GM21717 (cell line): ENCODE results near the gene PHTF2.
"Not testable (repeated sequence)": the region's sequence is repeated elsewhere in the genome, so short reads cannot be mapped to it uniquely, and the experiment has no call there.

Source experiments
- ATAC-seq: cut with Tn5 transposase; IDR thresholded peaks from one replicate; pipeline ENCODE4 v1.9.1; 2021; ENCODE audit warnings: mild to moderate bottlenecking, moderate library complexity; ENCODE audit not compliant: unreplicated experiment

PHTF2 gene

DNA sequence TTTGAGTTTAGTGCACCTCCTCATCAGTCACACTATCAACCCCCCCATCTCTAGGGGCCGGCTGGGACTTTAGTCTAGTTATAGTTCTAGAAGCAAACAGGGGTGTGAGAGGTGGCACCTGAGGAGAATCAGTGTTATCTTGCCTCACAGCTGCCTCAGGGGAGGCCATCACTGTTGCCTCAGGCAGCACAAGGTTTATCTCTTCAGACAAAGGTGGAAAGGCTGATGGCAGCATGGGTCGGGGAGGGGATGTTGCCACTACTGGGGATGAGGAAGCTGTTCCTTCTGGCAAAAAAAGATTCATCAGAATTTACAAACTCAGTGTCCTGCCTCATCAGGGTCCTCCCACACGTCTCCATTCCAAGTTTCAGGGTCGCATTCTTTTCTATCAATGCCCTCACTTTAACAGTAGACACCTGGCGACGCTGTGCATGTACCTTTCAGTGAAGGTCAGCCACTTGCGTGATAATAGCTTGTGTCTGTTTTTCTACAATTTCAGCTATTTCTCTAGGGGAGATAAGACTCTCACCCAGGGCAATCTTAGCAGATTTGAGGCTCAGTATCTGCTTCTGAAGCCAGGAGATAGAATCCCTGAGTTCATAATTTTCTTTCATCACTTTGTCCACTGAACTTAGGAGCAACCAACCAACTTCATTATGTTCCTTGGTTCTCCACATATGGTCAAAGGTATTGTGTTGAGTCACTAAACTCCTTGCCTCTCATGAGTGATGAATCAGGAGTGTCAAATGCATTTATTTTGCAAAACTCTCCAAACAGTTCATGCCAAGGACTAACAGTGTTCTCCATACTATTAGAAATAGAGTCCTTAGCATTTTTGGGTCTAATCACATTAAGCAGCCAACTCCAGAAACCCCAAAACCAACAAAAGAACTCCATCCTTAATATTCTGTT is 75.1 kb downstream of the PHTF2 start:
- ATAC-seq: not testable (repeated sequence)

DNA sequence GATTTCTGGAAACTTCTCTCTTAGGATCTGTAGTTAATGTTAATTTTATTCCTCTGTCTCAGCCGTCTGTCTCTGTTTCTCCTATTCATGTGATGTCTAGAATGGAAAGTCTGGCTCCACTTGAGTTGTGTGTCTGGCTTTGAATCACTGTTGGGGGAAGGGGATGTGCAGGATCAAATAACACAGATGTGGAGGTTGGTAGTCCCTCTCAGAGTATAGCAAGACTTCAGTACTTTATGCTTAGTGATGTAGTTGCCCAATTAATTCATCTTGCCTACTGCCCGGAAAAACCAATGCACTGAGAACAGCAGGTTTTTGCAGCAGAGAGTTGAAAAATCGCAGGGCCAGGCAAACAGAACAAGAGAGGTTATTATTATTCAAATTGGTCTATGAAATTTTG is 79.2 kb downstream of the PHTF2 start:
- ATAC-seq: no peak

DNA sequence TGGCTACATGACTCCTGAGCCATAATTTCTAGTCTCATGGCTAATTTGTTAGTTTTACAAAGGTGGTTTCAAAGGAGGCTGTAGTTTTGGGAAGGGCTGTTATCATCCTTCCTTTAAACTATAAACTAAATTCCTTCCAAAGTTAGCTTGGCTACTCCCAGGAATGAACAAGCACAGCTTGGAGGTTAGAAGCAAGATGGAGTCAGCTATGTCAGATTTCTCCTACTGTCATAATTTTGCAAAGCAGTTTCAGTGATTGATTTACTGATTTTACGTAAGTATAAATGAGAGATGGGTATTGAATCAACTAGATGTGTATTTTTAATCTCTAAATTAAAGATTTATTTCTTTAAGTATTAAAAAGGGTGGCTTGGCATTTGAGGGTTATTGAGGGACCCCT is 79.9 kb downstream of the PHTF2 start:
- no peak for ATAC-seq

DNA sequence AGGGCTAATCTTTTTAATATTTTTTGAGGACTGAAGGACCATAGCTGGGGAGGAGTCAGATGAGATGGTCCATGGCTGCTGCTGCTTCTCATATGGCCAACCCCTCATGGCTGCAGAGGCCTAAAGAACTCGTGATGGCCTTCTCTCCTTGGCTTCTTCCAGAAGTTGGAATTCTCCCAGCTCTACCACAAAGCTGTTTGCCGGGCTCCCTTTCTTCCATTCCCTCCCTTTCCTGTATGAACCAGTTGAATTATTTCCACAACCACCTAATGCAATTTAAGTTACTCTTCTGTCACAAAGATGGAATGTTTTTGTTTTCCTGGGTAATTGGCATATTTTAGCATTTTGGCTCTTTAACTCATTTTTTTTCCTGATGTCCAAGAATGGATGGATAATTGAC is 80.7 kb downstream of the PHTF2 start:
- no peak for ATAC-seq

DNA sequence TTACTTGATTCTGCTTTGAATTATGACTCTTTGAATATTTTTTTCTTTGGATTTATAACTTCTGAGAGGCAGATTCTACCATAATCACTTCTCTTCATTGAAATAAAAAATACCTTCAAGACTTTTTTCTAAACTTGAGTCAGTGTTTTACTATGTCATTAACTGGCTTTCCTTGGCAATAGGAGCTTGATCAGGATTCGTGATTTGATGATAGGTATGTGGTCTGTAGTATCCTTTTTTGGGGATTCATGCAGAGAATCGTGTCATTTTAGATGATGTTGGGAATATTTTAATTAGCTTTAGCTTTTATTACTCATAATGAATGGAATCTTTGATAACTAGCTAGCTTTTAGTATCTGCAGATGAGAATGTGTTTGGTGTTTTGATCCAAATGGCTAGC is 83.3 kb downstream of the PHTF2 start:
- no peak for ATAC-seq

DNA sequence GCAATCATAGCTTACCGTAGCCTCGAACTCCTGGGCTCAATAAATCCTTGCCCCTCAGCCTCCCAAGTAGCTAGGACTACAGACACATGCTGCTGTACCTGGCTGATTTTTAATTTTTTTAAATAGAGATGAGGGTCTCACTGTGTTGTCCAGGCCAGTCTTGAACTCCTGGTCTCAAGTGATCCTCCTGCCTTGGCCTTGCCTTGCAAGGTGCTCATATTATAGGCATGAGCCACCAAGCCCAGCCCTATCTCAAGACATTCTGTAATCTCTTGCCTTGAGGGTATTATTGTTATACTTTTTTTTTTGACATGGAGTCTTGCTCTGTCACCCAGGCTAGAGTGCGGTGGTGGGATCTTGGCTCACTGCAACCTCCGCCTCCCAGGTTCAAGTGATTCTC is 86.6 kb downstream of the PHTF2 start:
- no peak for ATAC-seq

DNA sequence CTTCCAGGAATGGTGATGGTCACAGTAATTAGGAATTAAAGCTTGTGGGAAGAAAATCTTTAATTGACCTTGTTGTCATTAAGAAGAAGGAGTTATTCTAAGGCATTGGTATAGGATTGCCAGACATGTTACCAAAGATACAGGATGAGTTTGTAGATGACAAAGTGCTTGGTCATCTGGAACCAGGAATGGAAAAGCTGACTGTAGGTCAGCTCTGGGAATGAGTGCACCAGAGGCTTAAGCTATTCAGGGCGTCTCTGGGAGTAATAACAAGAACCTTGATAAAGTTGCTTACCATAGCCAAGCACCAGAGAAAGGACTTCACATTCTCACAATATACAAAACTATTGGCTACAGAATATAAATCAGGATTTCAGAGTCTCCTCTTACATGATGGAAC is 89.0 kb downstream of the PHTF2 start:
- no peak for ATAC-seq

DNA sequence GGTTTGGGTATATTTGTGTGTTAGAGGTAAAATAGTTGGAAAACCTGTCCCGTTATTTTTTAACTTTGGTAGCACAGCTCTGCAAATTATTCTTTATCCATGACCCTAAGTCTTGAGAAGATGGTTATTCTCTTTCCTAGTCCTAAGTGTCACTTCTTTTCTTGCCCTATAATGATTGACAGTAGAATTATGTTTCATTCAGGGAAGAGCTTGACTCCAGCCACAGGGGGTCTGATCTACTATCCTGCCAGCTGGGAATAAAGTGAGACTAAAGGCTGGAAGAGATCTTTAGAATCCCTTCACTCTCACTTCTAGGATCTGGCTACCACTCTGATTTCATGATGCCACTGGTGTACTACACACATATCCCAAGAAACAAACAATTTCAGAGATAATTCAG is 90.4 kb downstream of the PHTF2 start:
- ATAC-seq: no peak

DNA sequence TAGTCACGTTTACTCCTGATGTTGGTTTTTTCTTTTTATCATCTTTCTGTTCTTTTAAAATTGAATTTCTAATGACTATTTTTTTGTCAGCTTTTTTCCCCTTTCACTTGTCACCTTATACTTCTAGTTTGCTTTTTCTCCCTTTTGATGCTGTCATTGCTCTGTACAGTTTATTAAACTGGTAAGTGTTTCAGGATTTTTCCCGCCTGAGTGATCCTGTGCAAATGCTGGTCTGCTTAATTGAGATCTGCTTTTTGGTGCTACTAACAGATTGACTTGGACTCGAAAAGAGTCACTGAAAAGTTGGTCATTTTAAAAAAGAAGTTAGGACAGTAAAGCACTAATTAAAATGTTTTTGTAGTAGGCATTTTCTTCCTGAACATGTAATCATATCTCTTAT is 95.2 kb downstream of the PHTF2 start:
- no peak for ATAC-seq

DNA sequence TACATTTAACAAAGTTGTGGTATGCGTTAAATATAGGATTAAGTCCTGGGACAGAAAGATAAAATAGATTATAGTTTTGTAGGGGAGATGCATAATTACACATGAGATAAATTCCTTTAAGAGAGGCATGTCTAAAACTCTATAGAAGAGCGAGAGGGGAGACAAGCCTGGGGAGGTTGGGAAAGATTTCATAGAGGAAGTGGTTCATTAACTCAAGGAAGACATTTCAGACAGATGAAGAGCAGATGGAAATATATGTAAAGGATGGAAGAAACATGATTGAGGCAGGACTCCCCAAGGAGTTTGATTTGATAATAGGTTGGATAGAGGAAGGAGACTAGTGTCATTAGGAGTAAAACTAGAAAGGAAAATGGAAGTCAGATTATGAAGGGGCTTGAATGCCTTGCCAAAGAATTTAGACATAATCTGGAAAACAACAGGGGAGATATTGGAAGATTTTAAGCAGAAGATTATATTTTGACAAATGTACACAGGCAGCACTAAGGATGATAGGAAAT is 96.1 kb downstream of the PHTF2 start:
- no peak for ATAC-seq

DNA sequence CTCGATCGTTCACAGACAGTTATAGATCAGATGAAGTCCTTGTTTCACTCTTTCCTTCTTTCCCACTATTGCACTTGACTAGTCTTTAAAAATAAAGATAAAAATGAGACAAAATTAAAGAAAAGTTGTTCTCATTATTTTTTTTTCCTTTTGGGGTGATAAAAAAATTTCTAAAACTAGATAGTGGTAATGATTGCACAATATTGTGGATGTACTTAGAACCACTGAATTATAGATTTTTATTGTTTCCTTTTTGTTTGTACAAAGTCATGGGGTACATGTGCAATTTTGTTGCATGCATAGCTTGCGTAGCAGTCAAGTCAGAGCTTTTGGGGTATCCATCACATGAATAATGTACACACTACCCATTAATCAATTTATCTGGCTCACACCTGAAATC is 97.3 kb downstream of the PHTF2 start:
- ATAC-seq: no peak

DNA sequence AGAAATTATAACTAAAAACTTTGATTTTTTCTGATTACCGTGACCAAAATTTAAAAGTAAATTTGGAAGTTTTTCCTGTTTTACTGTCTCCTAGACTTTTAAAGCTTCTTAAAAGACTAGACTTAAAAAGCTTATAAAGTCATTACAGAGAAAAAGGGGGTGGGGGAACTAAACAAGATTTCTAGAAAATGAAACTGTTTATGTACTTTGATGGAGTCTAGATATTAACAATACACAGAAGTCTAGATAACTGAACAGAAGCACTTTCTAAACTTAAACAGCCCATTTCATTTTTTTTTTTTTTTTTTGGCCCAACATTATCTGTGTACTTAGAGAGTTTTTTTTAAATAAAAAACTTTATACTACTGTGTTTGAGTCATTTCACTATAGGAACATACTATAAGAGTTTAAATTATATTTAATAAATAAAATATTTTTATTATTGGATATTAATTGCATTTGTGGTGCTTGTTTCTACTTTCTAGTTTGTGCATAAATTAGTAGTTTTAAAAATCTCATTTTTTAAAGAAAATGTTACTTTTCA is 98.5 kb downstream of the PHTF2 start:
- no peak for ATAC-seq

DNA sequence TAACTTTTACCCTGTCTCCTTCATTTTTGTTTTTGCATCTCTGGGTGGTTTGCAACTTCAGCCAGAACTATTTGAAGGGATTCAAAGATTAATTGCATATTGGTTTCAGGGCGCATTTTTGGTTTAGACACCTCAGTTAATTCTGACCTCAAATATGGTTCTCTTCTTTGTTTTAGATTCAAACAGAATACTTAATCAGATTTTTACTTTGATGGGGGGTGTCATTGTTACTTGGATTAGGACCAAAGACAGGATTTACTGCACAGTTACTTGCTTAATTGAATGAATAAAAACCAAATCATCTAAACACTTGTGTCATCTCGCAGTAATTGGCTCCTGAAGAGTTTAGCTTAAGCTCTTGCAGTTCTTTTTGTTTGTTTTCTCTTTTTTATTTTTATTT is 100.9 kb downstream of the PHTF2 start:
- no peak for ATAC-seq

DNA sequence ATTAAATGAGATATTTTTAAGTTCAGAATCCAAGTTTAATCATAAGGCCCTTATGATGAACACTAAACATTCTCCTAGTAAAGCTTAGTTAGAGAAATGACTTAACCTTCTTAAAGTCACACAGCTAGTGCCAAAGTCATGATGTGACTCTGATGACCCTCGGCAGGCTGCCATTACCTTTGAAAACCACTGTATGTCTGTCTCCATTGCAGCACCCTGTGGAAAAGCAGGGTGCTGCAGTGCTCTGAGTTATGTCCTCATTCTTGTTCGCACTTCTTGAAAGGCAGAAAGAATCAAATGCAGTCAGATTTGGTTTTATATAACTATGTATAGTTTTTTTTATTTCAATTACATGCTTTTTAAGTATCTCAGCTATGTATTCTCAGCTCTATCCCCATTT is 105.0 kb downstream of the PHTF2 start:
- ATAC-seq: no peak

DNA sequence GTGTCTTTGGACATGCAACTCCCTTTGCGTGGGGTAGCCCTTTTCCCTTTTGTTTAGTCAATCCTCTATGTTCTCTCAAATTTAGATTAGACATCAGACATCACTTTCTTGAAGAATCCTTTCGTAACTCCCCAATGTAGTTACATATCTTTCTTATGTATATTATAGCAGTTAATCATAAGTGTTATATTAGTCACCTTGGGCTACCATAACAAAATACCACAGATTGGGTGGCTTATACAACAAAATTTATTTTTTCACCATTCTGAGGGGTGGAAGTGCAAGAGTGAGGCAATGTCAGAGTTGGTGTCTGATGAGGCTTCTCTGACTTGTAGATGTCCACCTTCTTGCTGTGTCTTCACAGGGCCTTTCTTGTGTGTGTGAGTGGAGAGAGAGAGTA is 105.7 kb downstream of the PHTF2 start:
- ATAC-seq: no peak

DNA sequence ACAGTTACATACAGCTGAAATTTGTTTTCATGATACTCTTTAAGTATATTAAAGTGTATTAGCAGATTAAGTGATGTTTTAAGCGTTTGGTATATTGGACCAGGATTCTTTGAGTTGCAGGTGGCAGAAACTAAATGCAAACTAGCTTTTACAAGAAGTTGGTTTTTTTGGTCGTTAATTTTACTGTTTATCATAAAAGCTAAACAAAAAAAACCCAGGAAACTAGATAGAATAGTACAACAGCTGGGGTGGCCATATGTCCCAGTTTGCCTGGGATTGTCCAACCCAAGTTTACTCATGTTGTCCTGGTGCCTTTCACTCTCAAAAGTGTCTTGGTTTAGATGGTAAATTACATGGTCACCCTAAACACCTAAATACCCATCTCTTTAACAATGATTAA is 108.7 kb downstream of the PHTF2 start:
- ATAC-seq: no peak

DNA sequence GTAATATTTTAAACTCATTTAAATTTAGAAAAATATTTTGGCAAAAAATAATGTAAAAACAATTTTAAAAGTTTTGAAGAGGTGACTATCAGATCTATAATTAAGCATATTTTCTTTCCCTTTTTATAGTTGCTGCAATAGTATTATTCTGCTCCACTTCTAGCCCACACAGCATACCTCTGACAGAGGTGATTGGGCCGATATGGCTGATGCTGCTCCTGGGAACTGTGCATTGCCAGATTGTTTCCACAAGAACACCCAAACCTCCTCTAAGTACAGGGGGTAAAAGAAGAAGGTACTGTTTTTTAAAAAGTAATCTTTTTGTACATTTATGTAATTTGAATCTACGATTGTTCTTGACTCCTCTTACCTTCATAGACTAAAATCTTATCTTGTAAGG is 110.1 kb downstream of the PHTF2 start:
- ATAC-seq: no peak

DNA sequence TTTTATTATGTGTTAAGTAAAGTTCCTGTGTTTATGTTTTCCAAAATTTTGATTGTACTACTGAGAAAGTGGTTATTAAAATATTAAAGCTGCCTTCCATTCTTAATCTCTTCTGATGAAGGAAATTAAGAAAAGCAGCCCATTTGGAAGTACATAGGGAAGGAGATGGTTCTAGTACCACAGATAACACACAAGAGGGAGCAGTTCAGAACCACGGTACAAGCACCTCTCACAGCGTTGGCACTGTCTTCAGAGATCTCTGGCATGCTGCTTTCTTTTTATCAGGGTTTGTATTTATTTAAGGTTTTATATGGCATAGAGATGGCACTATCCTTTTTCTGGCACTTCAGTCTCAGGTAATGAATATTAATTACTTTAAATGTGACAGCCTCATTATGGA is 111.6 kb downstream of the PHTF2 start:
- no peak for ATAC-seq

DNA sequence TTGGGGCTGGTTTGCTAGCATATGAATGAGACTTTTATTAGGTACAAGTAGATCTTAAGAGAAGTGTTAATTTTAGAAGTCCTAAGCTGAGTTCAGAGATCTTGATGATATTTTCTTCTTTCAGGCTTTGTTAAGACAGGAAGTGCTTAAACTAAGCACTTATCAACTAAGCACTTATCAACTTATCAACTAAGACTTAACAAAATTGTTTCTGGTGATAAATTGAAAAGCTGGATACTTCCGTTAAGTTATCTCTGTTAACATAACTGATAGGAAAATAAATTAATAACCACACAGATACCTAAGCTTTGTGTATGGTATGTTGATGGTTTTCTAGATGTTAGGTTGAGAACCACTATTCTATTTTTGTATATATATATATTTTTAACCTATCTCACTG is 113.7 kb downstream of the PHTF2 start:
- no peak for ATAC-seq

DNA sequence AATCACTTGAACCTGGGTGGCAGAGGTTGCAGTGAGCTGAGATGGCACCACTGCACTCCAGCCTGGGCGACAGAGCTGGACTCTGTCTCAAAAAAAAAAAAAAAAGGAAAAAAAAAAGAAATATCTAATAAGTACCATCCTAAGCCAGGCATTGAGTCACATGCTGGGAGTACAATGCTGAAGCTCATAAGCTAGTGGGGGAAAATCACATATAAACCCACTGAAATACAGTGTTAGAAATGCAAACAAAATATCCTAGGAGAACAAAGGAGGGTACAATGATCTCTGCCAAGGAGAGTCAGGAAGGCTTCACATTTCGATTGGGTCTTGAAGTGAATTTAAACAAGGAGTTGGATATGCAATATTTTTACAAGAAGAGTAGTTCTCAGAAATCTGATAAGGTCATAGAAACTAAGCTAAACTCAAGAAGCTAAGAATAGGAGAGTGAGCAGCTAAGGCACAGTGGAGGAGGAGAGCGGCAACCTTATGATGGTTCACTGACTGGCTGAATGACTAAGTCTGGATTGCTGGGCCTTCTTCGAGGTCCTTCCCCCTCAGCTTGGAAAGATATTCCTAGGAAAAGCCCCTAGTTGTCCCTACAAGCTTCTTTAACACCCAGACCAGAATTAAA is 115.5 kb downstream of the PHTF2 start:
- no peak for ATAC-seq

DNA sequence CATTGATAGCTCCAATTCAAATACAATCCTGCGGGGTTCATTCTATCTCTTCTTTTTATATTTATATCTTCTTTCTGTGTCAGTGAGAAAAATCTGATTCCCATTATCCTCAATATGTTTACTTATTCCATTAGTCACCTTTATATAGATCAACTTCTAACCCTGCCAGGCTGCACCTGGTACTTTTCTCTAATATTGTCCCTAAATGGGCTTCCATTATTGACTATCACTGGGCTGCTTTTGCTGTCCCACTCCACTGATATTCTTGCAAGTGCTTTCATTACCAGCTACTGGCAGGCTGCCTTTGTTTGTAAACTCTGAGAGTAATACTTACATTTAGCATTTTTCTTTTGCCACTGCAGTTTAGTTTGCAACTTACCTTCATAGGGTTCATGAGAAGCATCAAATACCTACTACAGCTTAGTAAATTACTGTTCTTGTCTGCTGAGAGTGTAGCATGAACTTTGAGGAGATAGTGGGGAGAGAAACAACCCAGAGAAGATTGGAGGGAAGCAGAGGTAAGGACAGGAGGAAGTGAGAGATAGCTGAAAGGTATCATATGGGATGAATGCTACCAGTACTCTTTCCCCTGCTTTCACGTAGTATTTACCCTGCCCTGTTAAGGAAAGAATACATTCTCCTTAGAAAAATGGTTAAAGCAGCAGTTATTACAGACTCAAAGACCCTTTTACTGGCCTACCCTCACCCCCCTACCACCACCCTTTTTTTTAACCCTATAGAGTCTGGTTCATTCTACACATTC is 119.1 kb downstream of the PHTF2 start:
- ATAC-seq: no peak
